Activated naive CD4-positive, alpha-beta T cell treated with anti-CD3 and anti-CD28 coated beads, Interleukin-2, amount 50 U/mL, for 72 hours (primary cell): ENCODE data around the gene CCDC171. TPM values are rescaled to one million over a fixed set of nuclear protein-coding genes. Genes with fewer than 3 reads are reported as not detected.

Experiments
- ATAC-seq, 2 donors: fragments of 150-1000 bp; cut with Tn5 transposase; 2 replicates each; pipeline ENCODE4 v1.10.0; 2021; ENCODE audit warnings: mild to moderate bottlenecking in 2 of 2, moderate library complexity in 2 of 2
- DNase-seq, 2 donors: peaks; one replicate each; pipeline ENCODE4 v3.0.0; 2021 to 2022; ENCODE audit warnings: low spot score in 2 of 2
- H3K27ac Mint-ChIP-seq, 2 donors: one replicate each; pipeline ENCODE4 v1.8.0; 2022; ENCODE audit warnings: mild to moderate bottlenecking in 2 of 2, mixed read lengths in 2 of 2
- H3K36me3 Mint-ChIP-seq, 2 donors: one replicate each; pipeline ENCODE4 v1.8.0; 2022; ENCODE audit warnings: mixed read lengths in 2 of 2
- H3K9me3 Mint-ChIP-seq, 2 donors: one replicate each; pipeline ENCODE4 v1.8.0; 2022; ENCODE audit warnings: mixed read lengths in 2 of 2
- total RNA-seq, 2 donors: library from RNA; stranded (reverse); gene quantifications; one replicate each; pipeline ENCODE4 v1.2.3, GENCODE V29; 2022

CCDC171 gene
- total RNA-seq, 2 donors from 2014 or later = 4.1 to 5.8 TPM

- H3K36me3 Mint-ChIP-seq = no peaks in the 10 kb centered on the region
- H3K9me3 Mint-ChIP-seq = no peaks in the 10 kb centered on the region
- ATAC-seq = no peak
- no peak overlapping the region for H3K27ac Mint-ChIP-seq
- no peak for DNase-seq
These were observed 303.7 kb downstream of the CCDC171 start for GRCh38 chr9:15856591-15856990.

DNA sequence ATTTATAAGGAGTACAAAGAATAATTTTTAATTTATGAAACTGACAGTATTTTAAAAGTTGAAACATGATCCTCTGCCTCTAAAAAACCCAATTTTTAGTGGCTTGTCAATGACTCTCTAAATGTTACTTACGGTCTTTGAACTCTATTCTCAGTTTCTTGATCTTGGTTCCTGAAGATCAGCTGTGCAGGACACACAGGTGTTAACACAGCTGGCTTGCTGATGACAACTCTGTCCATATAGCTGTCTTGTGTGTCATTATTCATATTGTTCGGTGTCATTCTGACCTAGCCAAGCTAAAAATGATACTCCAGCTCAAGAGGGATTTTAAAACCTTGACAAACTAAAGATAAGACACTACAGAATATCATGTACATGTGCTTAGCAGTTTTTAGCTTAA lies 314.5 kb downstream of the CCDC171 start:
- no peaks in the 10 kb centered on the region for H3K36me3 Mint-ChIP-seq
- ATAC-seq = no peak
- no peak for DNase-seq
- no peak overlapping the region for H3K27ac Mint-ChIP-seq
- H3K9me3 Mint-ChIP-seq = no peaks in the 10 kb centered on the region

DNA sequence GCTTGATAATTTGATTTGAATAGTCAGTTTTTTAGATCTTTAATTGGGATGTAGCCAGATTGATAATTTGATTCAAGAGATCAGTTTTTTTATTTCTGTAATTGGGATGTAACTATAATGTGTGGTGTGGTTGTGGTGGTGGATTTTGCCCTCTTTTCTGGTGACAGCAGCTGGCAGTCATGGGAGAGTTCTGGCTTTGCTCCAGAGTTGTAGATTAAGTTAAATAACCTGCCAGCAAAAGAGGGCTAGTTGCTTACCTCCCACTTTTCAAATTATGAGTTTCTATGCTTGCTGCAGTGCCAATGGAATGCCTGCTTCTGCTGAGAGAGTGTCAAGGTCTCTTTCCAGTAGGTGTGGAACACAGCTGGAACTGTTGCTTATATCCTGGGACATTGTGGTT lies 315.1 kb downstream of the CCDC171 start:
- DNase-seq (no peak), ATAC-seq (no peak)
- no peak overlapping the region for H3K27ac Mint-ChIP-seq
- no peaks in the 10 kb centered on the region for H3K36me3 Mint-ChIP-seq
- no peaks in the 10 kb centered on the region for H3K9me3 Mint-ChIP-seq

- Mint-ChIP-seq H3K9me3 (no peaks in the 10 kb centered on the region), H3K36me3 (no peaks in the 10 kb centered on the region), H3K27ac (no peak overlapping the region)
- DNase-seq = peak in 1 of 2 donors; percentile 2
- ATAC-seq = no peak
These were observed 320.8 kb downstream of the CCDC171 start for GRCh38 chr9:15873573-15874177.

DNA sequence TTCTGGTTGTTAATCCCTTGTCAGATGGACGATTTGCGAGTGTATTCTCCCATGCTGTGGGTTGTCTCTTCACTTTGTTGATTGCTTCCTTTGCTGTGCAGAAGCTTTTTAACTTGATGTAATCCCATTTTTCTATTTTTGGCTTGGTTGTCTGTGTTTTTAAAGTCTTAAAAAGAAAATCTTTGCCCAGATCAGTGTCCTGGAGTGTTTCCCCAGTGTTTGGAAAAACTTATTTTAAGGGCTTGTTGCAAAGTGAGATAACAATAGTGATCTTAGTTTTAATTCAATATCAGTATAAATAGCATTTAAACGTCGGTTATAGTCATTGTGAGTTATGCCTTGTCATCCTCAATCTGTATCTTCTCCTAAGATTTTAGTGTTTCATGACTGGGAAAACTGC lies 329.5 kb downstream of the CCDC171 start:
- H3K9me3 Mint-ChIP-seq = no peaks in the 10 kb centered on the region
- no peaks in the 10 kb centered on the region for H3K36me3 Mint-ChIP-seq
- DNase-seq (no peak), ATAC-seq (no peak)
- H3K27ac Mint-ChIP-seq = no peak overlapping the region

DNA sequence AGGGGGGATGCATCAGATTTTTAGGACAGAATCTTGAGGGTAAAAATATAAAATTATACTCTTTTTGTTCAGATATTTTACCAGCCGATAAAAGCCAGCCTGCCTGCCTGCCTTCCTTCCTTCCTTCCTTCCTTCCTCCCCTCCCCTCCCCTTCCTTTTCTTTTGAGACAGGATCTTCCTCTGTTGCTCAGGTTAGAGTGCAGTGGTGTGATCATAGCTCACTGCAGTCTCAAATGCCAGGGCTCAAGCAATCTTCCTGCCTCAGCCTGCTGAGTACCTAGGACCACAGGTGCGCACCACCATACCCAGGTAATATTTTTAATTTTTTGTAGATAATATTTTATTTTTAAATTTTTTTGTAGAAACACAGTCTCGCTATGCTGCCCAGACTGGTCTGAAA lies 330.0 kb downstream of the CCDC171 start:
- no peaks in the 10 kb centered on the region for H3K9me3 Mint-ChIP-seq
- H3K27ac Mint-ChIP-seq = no peak overlapping the region
- DNase-seq (no peak), ATAC-seq (no peak)
- H3K36me3 Mint-ChIP-seq = no peaks in the 10 kb centered on the region

GRCh38 chr9:15885464-15885863 lies 332.6 kb downstream of the CCDC171 start:
- no peaks in the 10 kb centered on the region for H3K9me3 Mint-ChIP-seq

DNA sequence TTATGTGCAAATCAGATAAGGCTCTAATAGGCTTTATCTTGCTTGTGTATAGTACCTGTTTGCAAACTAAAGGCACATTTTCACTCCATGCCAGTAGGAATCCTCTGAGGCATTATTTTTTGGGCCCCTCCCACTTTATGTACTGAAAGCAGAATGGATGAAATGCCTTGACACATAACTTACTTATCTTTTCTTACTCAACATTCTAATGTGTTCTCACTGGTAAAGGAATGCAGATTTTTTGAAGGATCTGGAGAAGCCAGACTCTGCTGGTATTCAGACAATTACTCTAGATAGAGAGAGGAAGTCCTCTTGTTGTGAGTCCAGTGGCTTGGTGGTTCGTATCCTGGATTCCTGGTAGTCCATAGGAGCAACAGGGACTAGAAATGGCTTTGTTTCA lies 336.7 kb downstream of the CCDC171 start:
- ATAC-seq (no peak), DNase-seq (no peak)
- Mint-ChIP-seq H3K9me3 (peaks cover 0 to 2% of the 10 kb centered on the region in 2 donors), H3K27ac (no peak overlapping the region), H3K36me3 (peaks cover 0 to 4% of the 10 kb centered on the region in 2 donors)

More at GRCh38 chr9:15885464-15885863, 332.6 kb downstream of the CCDC171 start:
- H3K27ac Mint-ChIP-seq = no peak overlapping the region
- ATAC-seq = no peak
- DNase-seq = no peak
- H3K36me3 Mint-ChIP-seq = no peaks in the 10 kb centered on the region

GRCh38 chr9:15901572-15901971 lies 348.7 kb downstream of the CCDC171 start:
- ATAC-seq (no peak), DNase-seq (no peak)
- peaks cover 0 to 8% of the 10 kb centered on the region in 2 donors for H3K36me3 Mint-ChIP-seq
- no peak overlapping the region for H3K27ac Mint-ChIP-seq
- peaks cover 13 to 15% of the 10 kb centered on the region in 2 donors for H3K9me3 Mint-ChIP-seq

DNA sequence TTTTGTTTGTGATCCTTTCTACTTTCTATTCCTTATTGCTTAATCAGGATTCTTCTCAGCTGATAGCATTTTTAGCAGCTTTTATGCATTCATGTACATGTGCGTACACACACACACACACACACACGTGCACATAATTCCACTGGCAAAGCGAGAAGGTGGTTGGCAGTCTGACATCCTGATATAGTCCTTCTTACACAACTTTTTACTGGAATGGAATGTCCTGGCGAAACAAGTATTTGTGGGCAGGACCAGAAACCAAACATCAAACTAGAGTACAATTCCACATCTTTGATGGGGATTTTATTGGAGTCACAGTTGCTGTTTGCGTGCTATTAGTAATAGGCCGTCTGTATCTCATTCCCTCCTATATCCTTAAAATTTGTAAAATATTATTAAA lies 356.5 kb downstream of the CCDC171 start:
- ATAC-seq = no peak

DNA sequence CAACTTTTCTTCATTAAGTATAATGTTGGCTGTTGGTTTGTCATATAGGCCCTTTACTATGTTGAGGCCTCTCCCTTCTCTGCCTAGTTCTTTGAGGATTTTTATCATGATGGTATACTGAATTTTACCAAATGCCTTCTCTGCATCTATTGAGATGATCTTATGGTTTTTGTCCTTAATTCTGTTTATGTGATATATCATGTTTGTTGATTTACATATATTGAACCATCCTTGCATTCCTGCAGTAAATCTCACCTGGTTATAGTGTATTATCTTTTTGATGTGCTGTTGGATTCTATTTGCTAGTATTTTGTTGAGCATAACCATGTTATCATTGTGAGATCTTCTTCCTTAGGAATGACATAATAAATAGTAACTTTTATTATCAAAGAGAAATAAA lies 362.9 kb downstream of the CCDC171 start:
- H3K9me3 Mint-ChIP-seq = peaks cover 18 to 21% of the 10 kb centered on the region in 2 donors
- ATAC-seq = no peak

More for the DNA sequence above, 356.5 kb downstream of the CCDC171 start:
- no peak for DNase-seq
- H3K27ac Mint-ChIP-seq = no peak overlapping the region
- H3K36me3 Mint-ChIP-seq = peaks cover 0 to 7% of the 10 kb centered on the region in 2 donors
- H3K9me3 Mint-ChIP-seq = peaks cover 18 to 21% of the 10 kb centered on the region in 2 donors

GRCh38 chr9:15927161-15927560 lies 374.3 kb downstream of the CCDC171 start:
- Mint-ChIP-seq H3K9me3 (peaks cover 0 to 6% of the 10 kb centered on the region in 2 donors), H3K36me3 (peaks cover 0 to 5% of the 10 kb centered on the region in 2 donors), H3K27ac (no peak overlapping the region)
- no peak for DNase-seq
- ATAC-seq = no peak

More for the DNA sequence above, 362.9 kb downstream of the CCDC171 start:
- no peak overlapping the region for H3K27ac Mint-ChIP-seq
- DNase-seq = no peak
- H3K36me3 Mint-ChIP-seq = peaks cover 0 to 16% of the 10 kb centered on the region in 2 donors

DNA sequence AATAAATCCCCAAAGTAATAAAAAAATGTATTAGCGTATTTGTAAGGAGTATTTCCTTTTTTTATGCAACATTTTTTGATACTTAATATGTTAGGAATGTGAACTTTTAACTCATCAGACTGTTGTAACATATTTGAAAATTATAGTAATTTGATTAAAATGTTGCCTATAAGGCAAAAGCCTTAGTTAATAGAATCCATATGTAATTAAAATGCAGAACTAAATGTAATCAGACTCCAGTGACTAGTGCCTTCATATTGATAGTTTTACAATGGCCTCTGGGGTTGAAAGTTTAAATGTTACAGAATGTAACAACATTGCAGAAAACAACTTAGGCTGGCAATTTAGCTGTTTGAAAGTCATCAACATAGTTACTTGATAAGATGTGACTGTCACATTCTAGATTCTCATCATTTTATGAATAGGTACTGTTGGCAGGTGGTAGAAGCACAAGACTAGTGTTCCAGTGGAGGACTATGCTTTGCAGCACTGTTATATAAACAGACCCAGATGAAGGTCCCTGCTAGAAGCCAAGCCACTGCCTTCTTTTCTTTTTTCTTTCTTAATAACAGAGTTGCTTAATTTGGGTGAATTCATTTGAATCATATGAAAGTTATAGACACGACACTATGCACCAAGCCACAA lies 382.9 kb downstream of the CCDC171 start:
- ATAC-seq (no peak), DNase-seq (no peak)
- no peak overlapping the region for H3K27ac Mint-ChIP-seq
- H3K36me3 Mint-ChIP-seq = peaks cover 0 to 13% of the 10 kb centered on the region in 2 donors
- peaks cover 9 to 11% of the 10 kb centered on the region in 2 donors for H3K9me3 Mint-ChIP-seq

- peaks cover 0 to 13% of the 10 kb centered on the region in 2 donors for H3K36me3 Mint-ChIP-seq
- H3K27ac Mint-ChIP-seq = no peak overlapping the region
- no peak for DNase-seq
- peaks cover 9 to 10% of the 10 kb centered on the region in 2 donors for H3K9me3 Mint-ChIP-seq
- no peak for ATAC-seq
These were observed 383.6 kb downstream of the CCDC171 start for GRCh38 chr9:15936306-15936921.

DNA sequence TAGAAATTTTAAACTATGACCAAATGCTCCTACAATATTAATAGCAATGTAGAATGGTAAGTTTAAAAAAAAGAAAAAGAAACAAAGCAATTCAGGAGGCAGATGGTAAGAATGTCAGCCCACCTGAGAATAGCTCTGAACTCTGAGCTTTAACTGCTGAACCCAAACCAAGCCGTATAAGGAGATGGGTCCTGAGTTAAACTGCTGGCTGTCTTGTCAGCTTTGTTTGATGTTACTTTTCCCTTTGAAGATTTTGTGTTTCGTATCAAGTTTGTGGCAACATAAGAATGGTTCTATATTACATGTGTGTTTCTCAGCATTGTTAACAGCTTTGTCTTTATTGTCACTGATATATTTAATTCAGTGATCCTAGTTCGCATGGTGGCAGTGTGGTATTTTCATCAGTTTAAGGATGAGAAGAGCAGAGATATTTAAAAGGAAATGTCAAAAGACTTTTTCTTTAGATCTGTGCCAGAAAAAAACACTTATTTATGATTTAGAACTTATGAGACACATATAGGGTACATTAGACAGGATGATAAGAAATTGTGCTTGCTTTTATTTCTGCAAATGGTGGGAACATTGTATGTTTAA lies 390.1 kb downstream of the CCDC171 start:
- no peaks in the 10 kb centered on the region for H3K9me3 Mint-ChIP-seq
- DNase-seq (no peak), ATAC-seq (no peak)
- H3K27ac Mint-ChIP-seq = no peak overlapping the region
- H3K36me3 Mint-ChIP-seq = no peaks in the 10 kb centered on the region

GRCh38 chr9:15944341-15944740 lies 391.5 kb downstream of the CCDC171 start:
- Mint-ChIP-seq H3K9me3 (no peaks in the 10 kb centered on the region), H3K27ac (no peak overlapping the region), H3K36me3 (peaks cover 0 to 4% of the 10 kb centered on the region in 2 donors)
- no peak for DNase-seq
- no peak for ATAC-seq

GRCh38 chr9:15959663-15960062 lies 406.8 kb downstream of the CCDC171 start:
- ATAC-seq (no peak), DNase-seq (no peak)
- Mint-ChIP-seq H3K9me3 (peaks cover under 1 to 2% of the 10 kb centered on the region in 2 donors), H3K36me3 (peaks cover 0 to 7% of the 10 kb centered on the region in 2 donors), H3K27ac (no peak overlapping the region)
